Measurements from ENCODE around the gene CACNB1.

The CACNB1 gene

GRCh38 chr17:39151150-39151942 is 46.1 kb downstream of the CACNB1 start, which contains the start of gene PLXDC1:
Gene PLXDC1, minus strand, starts transcription at chr17:39151637. Its CDS starts 200 bp downstream, at chr17:39151437.
- TF ChIP-seq MAX (IDR thresholded peaks at IDR 0.05) (no peak), EP300 (IDR thresholded peaks at IDR 0.05; ENCODE audit: borderline replicate concordance) (no peak), CEBPB (IDR thresholded peaks at IDR 0.05) (no peak), NFIC (IDR thresholded peaks at IDR 0.05) (no peak)

GRCh38 chr17:39150795-39151149 is 46.7 kb downstream of the CACNB1 start:
- TF ChIP-seq MAX (IDR thresholded peaks at IDR 0.05) = no peak
- TF ChIP-seq FOXM1 (IDR thresholded peaks at IDR 0.05; ENCODE audit: borderline replicate concordance, low read depth) = no peak
- no peak for TF ChIP-seq EGR1 (IDR thresholded peaks at IDR 0.05)
- no peak for TF ChIP-seq TCF12 (IDR thresholded peaks at IDR 0.05; ENCODE audit: low read depth)
- TF ChIP-seq NFIC (IDR thresholded peaks at IDR 0.05) = no peak
- TF ChIP-seq RAD21 (IDR thresholded peaks at IDR 0.05; ENCODE audit: low read depth) = no peak
- no peak for TF ChIP-seq CEBPB (IDR thresholded peaks at IDR 0.05)
- no peak for TF ChIP-seq CREB1 (IDR thresholded peaks at IDR 0.05; ENCODE audit: low read depth)
- no peak for TF ChIP-seq TEAD4 (IDR thresholded peaks at IDR 0.05)
- no peak for TF ChIP-seq YY1 (IDR thresholded peaks at IDR 0.05; ENCODE audit: low read depth)
- TF ChIP-seq REST (IDR thresholded peaks at IDR 0.05; ENCODE audit: low read depth) = no peak
- TF ChIP-seq ZBTB7A (IDR thresholded peaks at IDR 0.05; ENCODE audit: low read depth) = no peak
- TF ChIP-seq EP300 (IDR thresholded peaks at IDR 0.05; ENCODE audit: borderline replicate concordance) = no peak
- TF ChIP-seq USF1 (IDR thresholded peaks at IDR 0.05) = no peak

- no peak for TF ChIP-seq YY1 (IDR thresholded peaks at IDR 0.05; ENCODE audit: low read depth)
- TF ChIP-seq RAD21 (IDR thresholded peaks at IDR 0.05; ENCODE audit: low read depth) = no peak
- no peak for TF ChIP-seq NFIC (IDR thresholded peaks at IDR 0.05)
- no peak for TF ChIP-seq MAX (IDR thresholded peaks at IDR 0.05)
- TF ChIP-seq FOXM1 (IDR thresholded peaks at IDR 0.05; ENCODE audit: borderline replicate concordance, low read depth) = no peak
- no peak for TF ChIP-seq TCF12 (IDR thresholded peaks at IDR 0.05; ENCODE audit: low read depth)
- TF ChIP-seq EGR1 (IDR thresholded peaks at IDR 0.05) = no peak
- no peak for TF ChIP-seq TAF1 (IDR thresholded peaks at IDR 0.05; ENCODE audit: low read depth)
- TF ChIP-seq TEAD4 (IDR thresholded peaks at IDR 0.05) = no peak
- TF ChIP-seq ZBTB7A (IDR thresholded peaks at IDR 0.05; ENCODE audit: low read depth) = no peak
- TF ChIP-seq CREB1 (IDR thresholded peaks at IDR 0.05; ENCODE audit: low read depth) = no peak
- TF ChIP-seq REST (IDR thresholded peaks at IDR 0.05; ENCODE audit: low read depth) = no peak
These were observed 47.3 kb downstream of the CACNB1 start for GRCh38 chr17:39150104-39150634.

GRCh38 chr17:39147221-39148185 is 50.0 kb downstream of the CACNB1 start:
- TF ChIP-seq TEAD4 (IDR thresholded peaks at IDR 0.05) (no peak), CEBPB (IDR thresholded peaks at IDR 0.05) (no peak), CREB1 (IDR thresholded peaks at IDR 0.05; ENCODE audit: low read depth) (no peak), MAX (IDR thresholded peaks at IDR 0.05) (no peak), TAF1 (IDR thresholded peaks at IDR 0.05; ENCODE audit: low read depth) (no peak)

- TF ChIP-seq FOXM1 (IDR thresholded peaks at IDR 0.05; ENCODE audit: borderline replicate concordance, low read depth) (no peak), USF1 (IDR thresholded peaks at IDR 0.05) (no peak), RAD21 (IDR thresholded peaks at IDR 0.05; ENCODE audit: low read depth) (no peak), CEBPB (IDR thresholded peaks at IDR 0.05) (no peak), EGR1 (IDR thresholded peaks at IDR 0.05) (no peak), TAF1 (IDR thresholded peaks at IDR 0.05; ENCODE audit: low read depth) (no peak), NFIC (IDR thresholded peaks at IDR 0.05) (no peak), MAX (IDR thresholded peaks at IDR 0.05) (no peak)
These were observed 51.2 kb downstream of the CACNB1 start for GRCh38 chr17:39146273-39146672.
